ENCODE measurements around the gene GUCD1. TPM values are rescaled to one million over a fixed set of nuclear protein-coding genes. Genes with fewer than 3 reads are reported as not detected.

The GUCD1 gene
- total and polyA plus RNA-seq, 2 of the 13 experiments (the other 11 are each of a cell fraction or from before 2014, with no cell fraction given): 128 to 245 TPM

DNA sequence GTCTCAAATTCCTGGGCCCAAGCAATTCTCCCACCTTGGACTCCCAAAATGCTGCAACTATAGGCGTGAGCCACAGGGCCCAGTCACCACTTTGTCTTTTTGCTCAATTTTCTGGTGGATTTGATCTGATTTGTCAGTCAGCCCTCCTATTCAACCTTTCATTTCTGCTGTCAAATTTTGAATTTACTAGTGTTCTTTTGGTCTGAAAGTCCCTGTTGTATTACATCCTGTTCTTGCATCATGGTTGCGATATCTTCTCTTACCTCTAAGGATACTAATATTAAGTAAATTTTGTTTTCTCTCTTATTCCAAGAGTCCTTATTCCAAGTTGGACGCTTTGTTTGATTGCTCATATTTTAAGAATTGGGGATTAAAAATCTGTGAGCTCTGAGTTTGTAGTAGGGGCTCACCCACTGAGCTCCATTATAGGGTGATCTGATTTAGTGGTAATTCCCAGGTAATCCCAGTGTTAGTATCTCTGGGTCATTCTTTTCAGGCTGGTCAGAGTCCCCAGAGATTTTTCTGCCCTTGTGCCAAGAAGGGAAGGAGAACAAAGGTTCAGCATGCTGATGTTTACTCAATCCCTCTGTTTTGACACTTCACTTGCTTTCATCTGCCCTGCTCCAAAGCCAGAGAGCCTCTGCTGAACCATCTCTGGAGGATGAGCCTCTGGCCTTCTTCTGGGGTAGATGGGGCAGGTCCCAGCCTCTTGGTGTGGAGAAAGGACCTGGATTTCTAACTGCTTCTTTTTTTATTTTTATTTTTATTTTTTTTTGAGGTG lies 49.8 kb downstream of the GUCD1 start (continued):
- peak; percentile 19; the same call in 1 of the 2 replicates for TF ChIP-seq CEBPB (IDR thresholded peaks at IDR 0.05; ENCODE audit: borderline replicate concordance, low read depth, low read length)
- TF ChIP-seq FOXK2 (IDR thresholded peaks at IDR 0.05): no peak
- no peak for TF ChIP-seq KDM4B (CRISPR knock-in tag; IDR thresholded peaks at IDR 0.05)
- TF ChIP-seq ZFP36L2 (CRISPR knock-in tag; IDR thresholded peaks at IDR 0.05): no peak
- TF ChIP-seq, protein P1, sequence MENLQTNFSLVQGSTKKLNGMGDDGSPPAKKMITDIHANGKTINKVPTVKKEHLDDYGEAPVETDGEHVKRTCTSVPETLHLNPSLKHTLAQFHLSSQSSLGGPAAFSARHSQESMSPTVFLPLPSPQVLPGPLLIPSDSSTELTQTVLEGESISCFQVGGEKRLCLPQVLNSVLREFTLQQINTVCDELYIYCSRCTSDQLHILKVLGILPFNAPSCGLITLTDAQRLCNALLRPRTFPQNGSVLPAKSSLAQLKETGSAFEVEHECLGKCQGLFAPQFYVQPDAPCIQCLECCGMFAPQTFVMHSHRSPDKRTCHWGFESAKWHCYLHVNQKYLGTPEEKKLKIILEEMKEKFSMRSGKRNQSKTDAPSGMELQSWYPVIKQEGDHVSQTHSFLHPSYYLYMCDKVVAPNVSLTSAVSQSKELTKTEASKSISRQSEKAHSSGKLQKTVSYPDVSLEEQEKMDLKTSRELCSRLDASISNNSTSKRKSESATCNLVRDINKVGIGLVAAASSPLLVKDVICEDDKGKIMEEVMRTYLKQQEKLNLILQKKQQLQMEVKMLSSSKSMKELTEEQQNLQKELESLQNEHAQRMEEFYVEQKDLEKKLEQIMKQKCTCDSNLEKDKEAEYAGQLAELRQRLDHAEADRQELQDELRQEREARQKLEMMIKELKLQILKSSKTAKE (CRISPR knock-in tag; IDR thresholded peaks at IDR 0.05; ENCODE audit: borderline replicate concordance): no peak
- TF ChIP-seq YEATS4 (CRISPR knock-in tag; IDR thresholded peaks at IDR 0.05; ENCODE audit: borderline replicate concordance): no peak
- TF ChIP-seq KDM5B (CRISPR knock-in tag; IDR thresholded peaks at IDR 0.05; ENCODE audit: borderline replicate concordance): no peak
- TF ChIP-seq, protein P2, sequence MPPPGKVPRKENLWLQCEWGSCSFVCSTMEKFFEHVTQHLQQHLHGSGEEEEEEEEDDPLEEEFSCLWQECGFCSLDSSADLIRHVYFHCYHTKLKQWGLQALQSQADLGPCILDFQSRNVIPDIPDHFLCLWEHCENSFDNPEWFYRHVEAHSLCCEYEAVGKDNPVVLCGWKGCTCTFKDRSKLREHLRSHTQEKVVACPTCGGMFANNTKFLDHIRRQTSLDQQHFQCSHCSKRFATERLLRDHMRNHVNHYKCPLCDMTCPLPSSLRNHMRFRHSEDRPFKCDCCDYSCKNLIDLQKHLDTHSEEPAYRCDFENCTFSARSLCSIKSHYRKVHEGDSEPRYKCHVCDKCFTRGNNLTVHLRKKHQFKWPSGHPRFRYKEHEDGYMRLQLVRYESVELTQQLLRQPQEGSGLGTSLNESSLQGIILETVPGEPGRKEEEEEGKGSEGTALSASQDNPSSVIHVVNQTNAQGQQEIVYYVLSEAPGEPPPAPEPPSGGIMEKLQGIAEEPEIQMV (CRISPR knock-in tag; IDR thresholded peaks at IDR 0.05; ENCODE audit: low read depth): no peak
- TF ChIP-seq, protein P3, sequence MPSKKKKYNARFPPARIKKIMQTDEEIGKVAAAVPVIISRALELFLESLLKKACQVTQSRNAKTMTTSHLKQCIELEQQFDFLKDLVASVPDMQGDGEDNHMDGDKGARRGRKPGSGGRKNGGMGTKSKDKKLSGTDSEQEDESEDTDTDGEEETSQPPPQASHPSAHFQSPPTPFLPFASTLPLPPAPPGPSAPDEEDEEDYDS (CRISPR knock-in tag; IDR thresholded peaks at IDR 0.05): peak; percentile 38; the same call in 1 of the 2 replicates
- peak; percentile 81; the same call in 1 of the 2 replicates for TF ChIP-seq SMAD3 (CRISPR knock-in tag; IDR thresholded peaks at IDR 0.05)
- no peak for TF ChIP-seq MIER2 (CRISPR knock-in tag; IDR thresholded peaks at IDR 0.05)
- TF ChIP-seq ZNF501 (CRISPR knock-in tag; IDR thresholded peaks at IDR 0.05): no peak
- no peak for TF ChIP-seq ZNF577 (CRISPR knock-in tag; IDR thresholded peaks at IDR 0.05; ENCODE audit: borderline replicate concordance, low read depth)
- TF ChIP-seq PLRG1 (conservative IDR thresholded peaks at IDR 0.05): no peak
- TF ChIP-seq, protein P4, sequence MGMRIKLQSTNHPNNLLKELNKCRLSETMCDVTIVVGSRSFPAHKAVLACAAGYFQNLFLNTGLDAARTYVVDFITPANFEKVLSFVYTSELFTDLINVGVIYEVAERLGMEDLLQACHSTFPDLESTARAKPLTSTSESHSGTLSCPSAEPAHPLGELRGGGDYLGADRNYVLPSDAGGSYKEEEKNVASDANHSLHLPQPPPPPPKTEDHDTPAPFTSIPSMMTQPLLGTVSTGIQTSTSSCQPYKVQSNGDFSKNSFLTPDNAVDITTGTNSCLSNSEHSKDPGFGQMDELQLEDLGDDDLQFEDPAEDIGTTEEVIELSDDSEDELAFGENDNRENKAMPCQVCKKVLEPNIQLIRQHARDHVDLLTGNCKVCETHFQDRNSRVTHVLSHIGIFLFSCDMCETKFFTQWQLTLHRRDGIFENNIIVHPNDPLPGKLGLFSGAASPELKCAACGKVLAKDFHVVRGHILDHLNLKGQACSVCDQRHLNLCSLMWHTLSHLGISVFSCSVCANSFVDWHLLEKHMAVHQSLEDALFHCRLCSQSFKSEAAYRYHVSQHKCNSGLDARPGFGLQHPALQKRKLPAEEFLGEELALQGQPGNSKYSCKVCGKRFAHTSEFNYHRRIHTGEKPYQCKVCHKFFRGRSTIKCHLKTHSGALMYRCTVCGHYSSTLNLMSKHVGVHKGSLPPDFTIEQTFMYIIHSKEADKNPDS (CRISPR knock-in tag; IDR thresholded peaks at IDR 0.05): no peak
- peak; percentile 92 for TF ChIP-seq RXRB (CRISPR knock-in tag; IDR thresholded peaks at IDR 0.05; ENCODE audit: borderline replicate concordance)
- no peak for TF ChIP-seq PRPF4 (IDR thresholded peaks at IDR 0.05; ENCODE audit: low read depth, low read length, poor library complexity, severe bottlenecking)
- TF ChIP-seq, protein P5, sequence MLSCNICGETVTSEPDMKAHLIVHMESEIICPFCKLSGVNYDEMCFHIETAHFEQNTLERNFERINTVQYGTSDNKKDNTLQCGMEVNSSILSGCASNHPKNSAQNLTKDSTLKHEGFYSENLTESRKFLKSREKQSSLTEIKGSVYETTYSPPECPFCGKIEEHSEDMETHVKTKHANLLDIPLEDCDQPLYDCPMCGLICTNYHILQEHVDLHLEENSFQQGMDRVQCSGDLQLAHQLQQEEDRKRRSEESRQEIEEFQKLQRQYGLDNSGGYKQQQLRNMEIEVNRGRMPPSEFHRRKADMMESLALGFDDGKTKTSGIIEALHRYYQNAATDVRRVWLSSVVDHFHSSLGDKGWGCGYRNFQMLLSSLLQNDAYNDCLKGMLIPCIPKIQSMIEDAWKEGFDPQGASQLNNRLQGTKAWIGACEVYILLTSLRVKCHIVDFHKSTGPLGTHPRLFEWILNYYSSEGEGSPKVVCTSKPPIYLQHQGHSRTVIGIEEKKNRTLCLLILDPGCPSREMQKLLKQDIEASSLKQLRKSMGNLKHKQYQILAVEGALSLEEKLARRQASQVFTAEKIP (CRISPR knock-in tag; IDR thresholded peaks at IDR 0.05; ENCODE audit: borderline replicate concordance): no peak
